Measurements from ENCODE around the gene RBBP4. TPM values are rescaled to one million over a fixed set of nuclear protein-coding genes. Genes with fewer than 3 reads are reported as not detected.

The RBBP4 gene
- total and polyA plus RNA-seq, 2 of the 8 experiments (the other 6 are each of a cell fraction or from before 2014, with no cell fraction given) = 147 to 397 TPM

- no peak for TF ChIP-seq CHD7 (IDR thresholded peaks at IDR 0.05; ENCODE audit: insufficient replicate concordance, low read length)
Observed at GRCh38 chr1:32729254-32730046, 78.4 kb downstream of the RBBP4 start (continued).
